Measurements from ENCODE around the gene MRPS27.

The MRPS27 gene

DNA sequence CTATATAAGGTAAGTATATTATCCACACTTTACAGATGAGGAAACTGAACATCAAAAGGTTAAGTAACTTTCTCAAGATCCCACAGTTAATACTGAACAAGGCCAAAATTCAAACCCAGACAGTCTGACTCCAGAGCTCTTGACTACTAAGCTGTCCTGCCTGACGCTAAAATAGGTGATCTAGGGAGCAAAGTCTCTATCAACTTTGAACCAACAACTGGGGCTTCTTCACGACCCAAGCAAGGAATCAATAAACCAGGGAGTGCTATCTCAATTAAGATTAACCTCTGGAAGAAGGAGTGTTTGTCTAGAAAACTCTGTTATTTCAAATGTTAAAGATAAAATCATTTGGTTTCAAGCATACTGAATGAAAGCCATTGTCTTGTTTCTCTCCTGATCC is 64.4 kb downstream of the MRPS27 start:
- no peak for DNase-seq

DNA sequence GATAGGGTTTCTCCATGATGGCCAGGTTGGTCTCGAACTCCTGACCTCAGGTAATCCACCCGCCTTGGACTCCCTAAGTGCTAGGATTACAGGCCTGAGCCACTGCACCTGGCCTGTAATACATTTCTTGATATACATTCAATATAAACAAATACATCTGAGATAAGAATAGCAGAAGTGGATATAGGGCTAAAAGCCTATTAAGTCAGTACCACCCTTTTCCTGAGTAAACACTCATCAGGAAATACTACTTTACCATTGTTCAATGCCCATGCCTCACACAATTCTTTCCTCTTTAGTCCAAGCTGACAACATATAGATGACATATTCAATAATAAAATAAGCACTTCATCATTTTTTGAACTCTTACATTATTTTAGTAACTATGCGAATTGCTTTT is 64.8 kb downstream of the MRPS27 start:
- no peak for DNase-seq

DNA sequence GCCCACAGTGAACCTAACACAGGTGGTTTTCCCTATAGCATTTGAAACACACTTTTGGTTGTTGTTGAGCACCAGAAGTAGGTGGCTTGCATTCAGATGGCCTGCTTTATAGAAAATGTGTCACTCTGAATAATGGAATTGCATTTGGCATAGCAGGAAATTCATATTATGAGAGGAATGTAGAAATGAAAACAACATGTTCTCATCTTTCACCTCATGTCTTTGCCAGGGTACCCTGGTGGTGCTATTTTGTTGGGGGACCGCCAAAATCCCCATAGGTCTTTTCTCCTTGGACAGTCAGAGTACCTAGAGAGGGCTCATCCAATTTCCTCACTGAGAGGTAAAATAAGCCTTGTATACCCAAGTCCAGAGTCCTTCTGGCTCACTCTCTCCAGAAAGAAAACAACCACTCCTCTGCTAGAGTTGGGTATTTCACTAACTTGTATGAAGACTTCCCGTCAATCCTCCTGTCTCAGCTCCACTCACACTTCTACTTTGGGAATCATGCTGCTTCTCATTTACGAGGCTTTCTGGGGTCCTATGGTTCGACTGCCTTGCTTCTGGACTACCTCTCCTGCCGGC is 67.4 kb downstream of the MRPS27 start:
- peak; percentile 59 for DNase-seq

DNA sequence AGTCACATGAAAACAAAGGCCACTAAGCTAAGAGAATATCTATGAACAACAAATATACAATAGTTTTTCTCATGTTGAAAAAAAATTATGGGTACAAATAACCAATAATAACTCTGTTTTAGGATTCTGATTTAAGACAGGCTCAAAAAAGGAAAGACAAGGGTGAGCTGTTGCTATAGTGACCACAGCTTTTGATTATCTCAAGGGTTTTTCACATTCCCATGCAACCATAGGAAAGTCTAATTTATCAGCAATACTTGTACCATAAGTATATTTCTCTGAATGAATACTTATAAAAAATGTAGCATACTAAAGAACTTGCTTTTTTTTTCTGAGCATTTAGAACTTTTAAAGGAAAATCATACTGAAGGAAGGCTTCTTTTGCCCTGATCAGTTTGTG is 68.0 kb downstream of the MRPS27 start:
- no peak for DNase-seq

DNA sequence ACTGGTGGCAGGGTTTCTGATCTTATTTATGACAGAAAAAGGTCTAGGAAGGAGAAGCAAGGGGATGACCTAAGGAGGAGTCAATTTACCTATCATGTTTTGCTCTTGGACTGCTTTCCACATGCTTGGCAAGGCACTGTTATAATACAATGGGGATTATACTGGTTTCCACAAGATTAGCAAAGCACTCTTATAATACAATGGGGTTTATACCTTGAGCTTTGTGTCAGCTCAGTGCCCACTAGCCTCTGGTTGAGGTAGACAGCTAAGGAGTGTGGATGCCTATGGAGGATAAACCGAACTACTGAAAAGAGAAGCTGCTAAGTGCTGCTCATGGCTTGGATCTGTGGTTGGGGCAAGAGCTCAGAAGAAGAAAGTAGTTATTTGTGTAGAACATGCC is 68.7 kb downstream of the MRPS27 start:
- no peak for DNase-seq

DNA sequence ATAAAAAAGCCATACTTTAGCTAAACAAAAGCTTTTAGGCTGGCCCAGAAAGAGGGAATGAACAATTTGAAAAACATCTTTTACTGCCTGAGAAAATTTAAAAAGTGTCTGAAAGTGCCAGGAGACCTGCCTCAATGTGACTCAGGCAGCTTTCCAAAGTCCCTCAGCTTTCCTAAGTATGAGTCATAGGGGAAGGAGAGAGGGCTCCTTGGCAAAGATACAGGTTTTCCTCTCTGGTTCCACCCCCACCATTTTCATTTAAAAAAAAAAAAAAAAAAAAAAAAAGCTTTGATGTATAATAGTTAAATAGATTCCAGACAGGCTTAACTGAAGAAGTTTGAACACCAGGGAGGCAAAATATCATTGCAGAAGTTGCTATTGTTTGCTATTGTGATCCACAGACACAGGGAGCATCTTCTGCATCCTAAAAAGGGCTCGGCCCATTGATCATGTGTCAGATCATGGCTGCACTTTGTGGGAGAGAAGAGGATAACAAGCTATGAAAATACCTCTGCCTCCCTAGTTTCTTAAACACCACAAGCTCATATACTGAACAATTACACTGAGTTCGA is 71.5 kb downstream of the MRPS27 start:
- peak; percentile 95 for DNase-seq

DNA sequence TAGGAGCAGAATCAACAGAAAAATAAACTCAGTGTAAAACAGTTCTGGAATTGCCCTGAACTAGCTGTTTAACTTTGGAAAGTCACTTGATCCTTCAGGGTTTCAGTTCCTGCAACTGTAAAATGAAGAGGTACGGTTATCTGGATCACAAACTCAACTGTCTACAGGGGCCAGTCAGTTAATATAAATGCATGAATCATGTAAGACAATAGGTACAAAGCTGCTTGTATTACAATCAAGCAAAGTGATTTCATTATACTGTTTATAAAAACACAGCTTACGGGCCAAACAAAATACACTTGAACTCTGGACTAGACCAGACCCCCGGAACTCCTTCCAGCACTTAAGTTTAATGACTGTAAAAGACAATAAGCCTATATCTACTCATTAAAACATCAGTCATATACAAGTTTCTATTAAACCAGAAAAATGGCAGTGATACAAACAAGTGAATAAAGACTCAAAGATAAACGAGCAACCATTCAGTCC is 73.0 kb downstream of the MRPS27 start:
- no peak for DNase-seq

DNA sequence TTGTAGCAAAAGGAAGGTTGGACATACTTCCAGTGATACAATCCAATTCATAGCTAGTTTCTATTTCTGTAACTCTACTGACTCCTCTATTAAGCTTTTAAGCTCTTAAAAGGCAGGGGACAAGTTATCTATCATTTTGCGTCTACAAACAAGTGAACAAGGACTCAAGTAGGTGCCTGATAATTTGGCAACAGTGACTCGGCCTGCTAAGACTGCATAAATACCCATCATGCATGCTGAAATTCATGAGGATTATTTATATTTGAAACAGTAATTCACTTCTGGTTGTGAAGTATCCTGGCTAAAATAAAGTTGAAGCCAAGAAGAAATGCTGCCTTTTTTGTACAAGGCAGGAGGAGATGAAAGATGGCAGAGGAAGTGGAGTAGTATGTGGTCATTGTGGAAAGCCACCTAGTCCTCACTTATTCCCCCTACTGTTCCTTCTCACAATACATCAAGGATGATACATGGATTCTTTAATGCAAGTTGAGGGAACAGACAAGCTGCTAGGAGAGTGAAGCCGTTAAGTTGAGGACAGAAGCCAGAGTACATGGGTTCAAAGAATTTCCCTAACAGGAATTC is 74.0 kb downstream of the MRPS27 start:
- DNase-seq: no peak

DNA sequence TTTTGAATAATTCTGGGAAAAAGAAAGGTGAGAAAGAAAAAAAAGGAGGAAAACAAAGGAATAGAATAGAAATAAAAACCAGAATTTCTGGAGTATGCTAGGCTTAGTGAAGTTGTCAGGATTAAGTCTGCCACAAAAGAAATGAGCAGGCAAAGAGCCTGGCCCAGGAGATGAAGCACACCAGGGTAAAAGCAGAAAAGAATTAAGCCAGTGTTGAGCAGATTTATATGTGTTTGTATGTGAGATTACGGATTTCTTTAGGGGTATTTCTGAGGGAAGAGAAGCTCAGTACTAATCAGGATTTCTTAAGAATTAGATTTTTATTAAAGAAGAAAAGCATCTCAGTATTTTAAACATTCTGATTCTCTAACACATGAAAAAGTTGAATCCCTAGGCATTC is 74.5 kb downstream of the MRPS27 start:
- no peak for DNase-seq

DNA sequence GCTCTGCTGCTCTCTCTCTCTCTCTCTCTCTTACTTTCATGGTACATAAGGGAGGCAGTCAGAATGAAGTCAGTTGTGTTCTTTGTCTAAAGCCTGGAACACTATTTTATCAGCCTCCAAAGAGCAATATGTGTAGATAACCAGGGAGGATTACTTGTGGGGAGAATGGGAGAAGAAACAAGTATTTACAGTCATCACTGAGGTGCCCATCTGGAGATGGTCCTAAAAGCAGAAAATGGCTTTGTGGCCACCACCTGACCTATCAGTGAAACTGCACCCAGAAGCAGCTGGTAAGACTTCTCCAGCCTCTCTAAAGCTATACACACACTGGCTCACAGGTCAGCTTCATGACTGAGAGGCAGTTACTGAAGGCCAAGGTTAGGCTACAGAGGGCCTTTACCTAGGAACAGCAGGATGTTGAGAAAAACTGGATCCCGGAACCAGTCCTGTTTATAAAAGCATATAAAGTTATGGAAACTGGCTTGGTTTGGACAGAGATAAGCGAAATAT is 75.1 kb downstream of the MRPS27 start:
- peak; percentile 57 for DNase-seq

DNA sequence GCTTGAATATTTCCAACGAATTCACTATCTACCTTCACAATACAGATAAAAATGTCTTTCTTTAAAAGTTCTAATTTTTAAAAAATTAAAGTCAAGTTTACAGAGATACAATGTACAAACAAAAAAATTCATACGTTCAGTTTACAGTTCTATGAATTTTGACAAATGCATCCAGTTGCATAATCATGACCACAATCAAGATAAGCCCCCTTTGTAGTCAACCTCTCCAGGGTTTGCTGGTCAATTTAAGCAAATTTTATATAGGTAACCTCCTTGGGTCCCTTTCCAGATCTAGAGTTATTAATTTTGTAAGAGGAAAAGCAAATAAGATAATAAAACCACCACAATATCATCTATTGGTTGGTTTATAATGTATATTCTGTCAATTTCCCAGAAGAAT is 76.3 kb downstream of the MRPS27 start:
- no peak for DNase-seq

DNA sequence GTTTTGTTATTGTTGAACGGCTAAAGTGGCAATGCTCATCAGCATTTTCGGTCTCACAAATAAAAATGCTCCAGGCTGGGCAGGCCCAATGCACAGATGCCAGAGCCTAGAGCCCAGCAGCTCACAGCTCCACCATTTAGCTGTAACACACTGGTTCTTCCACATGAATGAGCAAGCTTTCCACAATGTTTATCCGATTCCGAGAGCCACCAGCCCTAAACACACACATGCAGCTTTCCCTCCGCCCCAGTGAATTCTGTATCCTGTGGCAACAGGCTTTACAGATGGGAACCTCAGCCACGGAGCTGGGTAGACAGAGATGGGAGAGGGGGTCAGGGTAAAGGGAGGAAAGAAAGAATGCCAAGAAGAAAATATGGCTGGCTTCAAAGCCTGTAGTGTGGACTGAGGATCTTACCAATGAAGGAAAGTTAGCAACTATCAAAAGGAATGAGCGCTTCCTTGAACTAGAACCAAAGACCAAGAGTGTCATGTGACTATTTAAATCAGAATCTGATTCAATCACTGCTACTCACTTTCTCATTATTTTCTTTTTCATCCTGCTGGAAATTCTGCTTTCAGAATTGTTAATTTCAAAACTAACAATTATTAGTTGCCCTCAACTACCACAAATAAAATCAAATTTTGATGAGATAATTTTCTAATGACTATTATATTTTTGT is 77.1 kb downstream of the MRPS27 start:
- DNase-seq: no peak

DNA sequence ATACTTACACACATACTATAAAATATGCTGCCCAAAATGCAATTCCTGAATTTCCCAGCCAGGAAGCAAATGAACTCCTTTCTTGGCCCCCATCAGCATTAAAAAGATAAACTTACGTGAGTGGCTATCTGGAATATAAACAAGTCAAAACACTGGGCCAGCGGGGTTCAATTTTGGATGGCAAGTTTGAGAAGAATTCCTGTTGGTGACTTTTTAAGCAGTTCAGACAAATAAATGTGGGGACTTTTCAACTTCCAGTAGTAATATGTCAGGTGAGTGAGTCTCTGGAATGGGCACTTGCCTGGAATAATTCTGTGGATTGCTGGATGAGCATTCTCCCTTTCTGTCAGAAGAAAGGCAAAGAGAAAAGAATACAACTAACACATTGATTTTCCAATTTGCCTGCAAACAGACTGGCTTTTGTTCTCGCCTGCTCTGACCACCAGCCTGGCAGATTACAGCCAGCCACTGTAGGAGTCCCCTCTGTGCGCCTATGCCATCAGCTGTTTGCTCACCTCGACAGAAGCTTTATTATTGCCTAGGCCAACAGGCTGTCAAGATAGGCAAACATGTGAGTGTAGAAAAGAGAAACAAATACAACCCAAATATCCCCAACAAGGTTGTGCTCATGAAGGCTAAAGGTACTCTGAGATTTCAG is 78.6 kb downstream of the MRPS27 start:
- DNase-seq: no peak

DNA sequence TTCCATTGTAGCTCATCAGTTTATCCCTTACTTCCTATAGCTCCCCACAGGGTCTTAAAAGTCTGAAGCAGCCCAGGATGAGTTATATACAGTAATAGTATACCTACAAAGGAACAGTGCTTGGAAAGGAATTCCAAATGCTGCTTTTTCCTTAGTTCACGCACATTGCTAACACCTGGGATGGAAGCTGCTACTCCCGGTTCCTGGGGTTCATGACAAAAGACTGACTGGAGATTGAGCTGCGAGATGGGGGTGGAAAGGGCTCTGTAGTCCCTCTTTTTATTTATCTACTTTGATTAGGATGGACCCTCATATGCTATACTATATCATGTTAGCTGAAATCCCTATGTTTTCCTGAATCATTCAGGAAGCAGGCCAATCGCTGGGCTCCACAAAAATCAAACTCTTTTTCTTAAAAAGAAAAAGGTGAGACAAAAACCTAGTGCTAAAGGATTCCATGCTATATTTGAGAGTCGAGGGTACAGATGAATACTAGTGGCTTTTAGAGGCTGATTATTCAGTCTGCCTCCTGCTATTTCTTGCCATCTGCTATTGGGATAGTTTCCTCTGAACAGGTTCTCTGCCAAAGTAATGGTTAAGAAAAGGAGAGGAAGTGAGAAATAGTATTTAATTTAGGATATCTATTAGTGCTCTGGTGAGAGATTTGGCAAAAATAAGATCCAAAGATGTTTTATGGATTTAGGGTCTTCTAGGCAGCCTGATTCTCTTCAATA is 81.2 kb downstream of the MRPS27 start:
- no peak for DNase-seq

DNA sequence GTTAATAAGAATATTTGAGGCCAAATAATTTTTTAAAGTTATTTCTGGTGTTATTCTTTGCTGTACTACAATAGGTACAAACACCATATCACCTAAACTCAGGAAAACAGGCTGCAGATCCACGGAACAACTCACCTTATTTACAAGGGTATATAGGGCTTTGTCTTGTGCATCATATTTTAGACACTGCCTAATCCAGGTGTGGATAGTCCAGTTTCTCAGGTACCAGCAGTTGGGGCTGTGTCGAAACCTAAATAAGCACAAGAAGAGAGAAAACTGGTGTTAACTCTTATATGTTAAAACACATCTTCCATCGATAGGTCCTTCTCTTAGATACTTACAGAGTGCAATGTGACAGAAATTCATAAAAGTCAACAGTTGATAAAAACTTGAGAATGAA is 82.2 kb downstream of the MRPS27 start:
- no peak for DNase-seq

DNA sequence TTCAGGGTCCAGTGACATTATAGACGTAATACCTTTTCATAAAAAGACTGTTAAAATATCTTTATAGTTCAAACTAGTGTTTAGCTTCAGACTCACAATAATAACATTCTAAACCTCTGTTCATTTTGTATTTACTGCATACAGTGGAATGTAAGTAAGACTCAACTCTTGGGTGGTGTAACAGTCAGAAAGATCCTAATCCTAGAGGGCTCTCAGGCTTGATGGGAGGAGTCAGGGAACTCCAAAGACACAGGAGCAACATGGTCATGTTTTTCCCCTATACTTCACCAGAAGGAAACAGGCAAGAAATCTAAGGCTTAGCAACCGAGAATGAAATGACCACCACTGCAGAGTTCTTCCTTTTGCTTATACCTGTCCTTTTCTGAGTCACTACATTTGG is 82.6 kb downstream of the MRPS27 start:
- DNase-seq: no peak

DNA sequence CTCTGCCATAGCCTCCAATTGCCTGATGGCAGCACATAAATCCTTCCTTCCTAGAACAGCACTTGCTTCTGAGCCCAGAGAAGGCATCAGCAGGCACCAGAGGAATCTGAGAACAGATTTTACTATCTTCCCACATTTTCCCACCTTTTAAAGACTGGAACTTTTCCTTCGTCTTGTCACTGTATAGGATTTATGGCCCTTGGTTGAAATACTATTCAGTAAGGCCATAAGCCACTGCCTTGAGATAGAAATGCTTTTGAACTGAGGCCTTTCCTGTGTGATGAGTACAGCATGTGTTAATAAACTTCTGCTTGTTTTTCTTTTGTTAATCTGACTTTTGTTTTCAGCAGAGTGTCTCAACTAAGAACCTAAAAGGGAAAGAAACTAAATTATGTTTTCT is 84.3 kb downstream of the MRPS27 start:
- peak; percentile 54 for DNase-seq

DNA sequence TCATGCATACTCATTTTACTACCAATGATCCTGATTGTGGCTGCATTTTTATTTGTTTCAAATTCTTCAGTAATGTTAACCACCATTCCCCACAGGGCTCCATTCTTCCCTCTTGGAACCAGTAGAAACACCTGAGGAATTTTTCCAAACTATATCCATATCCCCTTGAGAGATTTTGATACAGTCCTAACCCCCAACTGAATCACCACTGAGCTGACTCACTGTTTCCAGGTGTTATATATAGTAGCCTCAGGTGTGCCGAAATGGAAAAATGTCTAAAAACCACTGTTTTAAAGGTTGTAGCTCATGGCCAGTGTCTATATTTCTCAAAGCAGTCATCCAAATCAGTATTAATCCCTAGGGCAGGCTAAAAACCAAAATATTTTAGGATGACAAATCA is 85.2 kb downstream of the MRPS27 start:
- DNase-seq: no peak

DNA sequence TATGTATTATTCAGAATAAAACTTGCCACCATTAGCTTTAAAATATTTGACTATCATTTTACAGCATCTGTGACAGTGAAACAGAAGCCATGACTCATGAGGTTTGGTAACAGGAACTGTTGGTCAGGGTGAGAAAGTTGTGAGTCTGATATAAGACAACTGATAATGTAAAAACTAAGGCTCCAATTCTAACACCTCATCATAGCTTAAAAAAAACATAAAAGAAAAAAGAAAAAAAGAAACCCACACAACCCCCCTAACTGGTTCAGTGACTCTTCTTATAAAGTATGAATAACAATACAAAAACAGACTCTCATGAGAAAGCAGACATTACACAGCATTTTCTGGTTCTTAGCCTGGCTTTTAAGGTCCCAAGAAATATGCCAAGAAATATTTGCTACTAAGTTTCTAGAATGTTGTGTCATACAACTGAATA is 85.8 kb downstream of the MRPS27 start:
- DNase-seq: peak; percentile 74

DNA sequence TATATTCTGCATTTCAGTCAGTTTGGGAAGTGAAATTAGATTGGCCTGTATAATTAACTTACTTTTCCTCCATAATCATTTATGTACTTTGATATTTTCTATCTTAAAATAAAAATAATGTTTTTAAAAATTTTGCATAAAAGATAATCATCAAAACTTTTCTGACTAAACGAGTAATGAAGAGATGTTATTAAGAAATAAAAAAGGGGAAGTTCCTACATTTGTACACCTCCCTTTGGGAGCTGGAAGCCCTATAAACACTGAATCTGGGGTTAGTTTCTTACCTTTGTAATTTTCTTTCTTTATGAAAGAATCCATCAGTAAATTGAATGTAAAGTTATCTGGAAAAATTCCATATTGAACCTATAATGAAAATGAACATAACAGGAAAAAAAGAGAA is 86.2 kb downstream of the MRPS27 start:
- no peak for DNase-seq

DNA sequence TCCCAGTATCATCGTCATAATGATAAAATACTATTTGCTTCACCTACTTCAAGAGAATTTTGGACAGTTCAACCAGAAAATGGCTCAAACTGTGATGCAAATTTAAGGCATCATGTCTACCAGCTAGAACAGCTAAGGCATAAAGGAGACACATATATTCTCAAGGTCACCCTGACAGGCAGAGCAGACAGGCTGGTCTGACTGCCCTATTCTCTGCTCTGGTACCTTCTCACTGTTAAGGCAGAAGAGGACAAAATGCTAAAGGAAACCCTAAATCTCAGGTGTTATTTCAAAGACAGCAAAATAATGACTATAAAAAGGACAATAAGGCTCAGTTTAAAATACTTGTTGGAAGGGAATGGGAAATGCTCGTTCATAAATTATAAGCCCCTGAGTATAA is 87.2 kb downstream of the MRPS27 start:
- DNase-seq: no peak

DNA sequence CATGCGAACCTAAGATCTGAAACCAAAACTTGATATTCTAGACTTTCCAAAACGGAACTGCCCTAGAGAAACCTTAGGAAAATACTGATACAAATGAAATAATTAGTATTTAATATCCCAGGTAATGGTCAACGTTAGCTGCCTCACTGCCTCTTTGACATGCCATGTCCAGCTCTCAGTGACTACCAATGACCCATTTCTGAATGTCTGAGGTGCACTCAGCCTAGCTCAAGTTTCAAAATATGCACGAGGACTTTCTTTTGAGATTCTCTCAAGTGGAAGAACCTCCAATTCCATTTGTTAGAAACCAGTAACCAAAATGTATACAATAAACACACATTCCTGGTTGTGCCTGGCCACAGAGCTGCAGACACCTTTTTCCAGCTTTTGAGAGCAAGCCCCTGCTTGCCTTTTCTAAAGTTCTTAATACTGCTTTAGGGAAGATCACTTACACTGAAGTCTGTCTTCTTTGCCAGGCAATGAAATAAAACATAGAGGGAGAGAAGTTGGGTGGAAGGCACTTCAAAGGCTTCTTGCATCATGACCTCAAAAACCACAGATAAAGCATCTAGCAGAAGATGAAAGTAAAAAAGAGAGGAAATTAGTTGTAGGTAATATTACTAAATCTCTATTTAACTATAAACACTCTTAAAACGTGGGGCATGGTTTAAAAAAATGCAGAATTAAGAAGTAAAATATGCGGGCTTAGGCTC is 87.9 kb downstream of the MRPS27 start:
- no peak for DNase-seq
